ENCODE measurements around the gene CRELD2.
A peak's percentile ranks its signal among the peaks of the same experiment; 100 is the strongest.

Gene CRELD2

GRCh38 chr22:49960159-49961004, 41.9 kb downstream of the CRELD2 start, which contains the start of gene PIM3:
Gene PIM3 (plus strand): TSS chr22:49960772. CDS start chr22:49960948, 176 bp downstream.
- peak within 1 kb of the TSS; percentile 70 for H3K9ac ChIP-seq (ENCODE audit: low read depth, low read length)
- no peaks in the 10 kb centered on the region for H3K4me1 ChIP-seq (ENCODE audit: control insufficient read depth, insufficient read depth, low read length)
- H3K36me3 ChIP-seq (ENCODE audit: control insufficient read depth, insufficient read depth, low read length): peaks cover 24% of the 10 kb centered on the region

GRCh38 chr22:49961005-49961600, 42.7 kb downstream of the CRELD2 start:
- no peaks in the 10 kb centered on the region for H3K4me1 ChIP-seq (ENCODE audit: control insufficient read depth, insufficient read depth, low read length)
- H3K9me3 ChIP-seq (ENCODE audit: control insufficient read depth, insufficient read depth, low read length): no peaks in the 10 kb centered on the region

More at GRCh38 chr22:49960159-49961004, 41.9 kb downstream of the CRELD2 start, which contains the start of gene PIM3:
- H3K9me3 ChIP-seq (ENCODE audit: control insufficient read depth, insufficient read depth, low read length): no peaks in the 10 kb centered on the region
- H3K4me3 ChIP-seq (ENCODE audit: low read depth, low read length): peak within 1 kb of the TSS; percentile 82
- H3K27me3 ChIP-seq (ENCODE audit: control insufficient read depth, insufficient read depth, low read length): no peaks in the 10 kb centered on the region

GRCh38 chr22:49961601-49962011, 43.2 kb downstream of the CRELD2 start:
- Histone ChIP-seq H3K36me3 (ENCODE audit: control insufficient read depth, insufficient read depth, low read length) (peaks cover 24% of the 10 kb centered on the region), H3K9me3 (ENCODE audit: control insufficient read depth, insufficient read depth, low read length) (no peaks in the 10 kb centered on the region), H3K9ac (ENCODE audit: low read depth, low read length) (peak overlapping the region; percentile 70), H3K27me3 (ENCODE audit: control insufficient read depth, insufficient read depth, low read length) (no peaks in the 10 kb centered on the region), H3K4me3 (ENCODE audit: low read depth, low read length) (peak overlapping the region; percentile 82), H3K4me1 (ENCODE audit: control insufficient read depth, insufficient read depth, low read length) (no peaks in the 10 kb centered on the region)

More at GRCh38 chr22:49961005-49961600, 42.7 kb downstream of the CRELD2 start:
- Histone ChIP-seq H3K4me3 (ENCODE audit: low read depth, low read length) (peak overlapping the region; percentile 82), H3K36me3 (ENCODE audit: control insufficient read depth, insufficient read depth, low read length) (peaks cover 24% of the 10 kb centered on the region), H3K27me3 (ENCODE audit: control insufficient read depth, insufficient read depth, low read length) (no peaks in the 10 kb centered on the region), H3K9ac (ENCODE audit: low read depth, low read length) (peak overlapping the region; percentile 70)

- Histone ChIP-seq H3K4me3 (ENCODE audit: low read depth, low read length) (peak overlapping the region; percentile 82), H3K9me3 (ENCODE audit: control insufficient read depth, insufficient read depth, low read length) (no peaks in the 10 kb centered on the region), H3K36me3 (ENCODE audit: control insufficient read depth, insufficient read depth, low read length) (peaks cover 24% of the 10 kb centered on the region), H3K9ac (ENCODE audit: low read depth, low read length) (peak overlapping the region; percentile 70), H3K27me3 (ENCODE audit: control insufficient read depth, insufficient read depth, low read length) (no peaks in the 10 kb centered on the region), H3K4me1 (ENCODE audit: control insufficient read depth, insufficient read depth, low read length) (no peaks in the 10 kb centered on the region)
These were observed 43.7 kb downstream of the CRELD2 start for GRCh38 chr22:49962012-49962750.

- Histone ChIP-seq H3K36me3 (ENCODE audit: control insufficient read depth, insufficient read depth, low read length) (peaks cover 26% of the 10 kb centered on the region), H3K4me3 (ENCODE audit: low read depth, low read length) (peak overlapping the region; percentile 58), H3K4me1 (ENCODE audit: control insufficient read depth, insufficient read depth, low read length) (no peaks in the 10 kb centered on the region), H3K9me3 (ENCODE audit: control insufficient read depth, insufficient read depth, low read length) (no peaks in the 10 kb centered on the region), H3K9ac (ENCODE audit: low read depth, low read length) (peak overlapping the region; percentile 56), H3K27me3 (ENCODE audit: control insufficient read depth, insufficient read depth, low read length) (no peaks in the 10 kb centered on the region)
These were observed 44.6 kb downstream of the CRELD2 start for GRCh38 chr22:49962751-49963646.

- Histone ChIP-seq H3K4me3 (ENCODE audit: low read depth, low read length) (no peak overlapping the region), H3K27me3 (ENCODE audit: control insufficient read depth, insufficient read depth, low read length) (no peaks in the 10 kb centered on the region), H3K4me1 (ENCODE audit: control insufficient read depth, insufficient read depth, low read length) (no peaks in the 10 kb centered on the region), H3K9ac (ENCODE audit: low read depth, low read length) (no peak overlapping the region), H3K36me3 (ENCODE audit: control insufficient read depth, insufficient read depth, low read length) (peaks cover 26% of the 10 kb centered on the region), H3K9me3 (ENCODE audit: control insufficient read depth, insufficient read depth, low read length) (no peaks in the 10 kb centered on the region)
These were observed 45.2 kb downstream of the CRELD2 start for GRCh38 chr22:49963647-49964026.

- no peak overlapping the region for H3K9ac ChIP-seq (ENCODE audit: low read depth, low read length)
- H3K9me3 ChIP-seq (ENCODE audit: control insufficient read depth, insufficient read depth, low read length): no peaks in the 10 kb centered on the region
These were observed 46.0 kb downstream of the CRELD2 start for GRCh38 chr22:49964136-49965090.

GRCh38 chr22:49965091-49966040, 46.9 kb downstream of the CRELD2 start:
- Histone ChIP-seq H3K4me1 (ENCODE audit: control insufficient read depth, insufficient read depth, low read length) (peaks cover under 1% of the 10 kb centered on the region), H3K36me3 (ENCODE audit: control insufficient read depth, insufficient read depth, low read length) (peaks cover 26% of the 10 kb centered on the region)

More at GRCh38 chr22:49964136-49965090, 46.0 kb downstream of the CRELD2 start:
- Histone ChIP-seq H3K36me3 (ENCODE audit: control insufficient read depth, insufficient read depth, low read length) (peaks cover 26% of the 10 kb centered on the region), H3K4me1 (ENCODE audit: control insufficient read depth, insufficient read depth, low read length) (no peaks in the 10 kb centered on the region), H3K27me3 (ENCODE audit: control insufficient read depth, insufficient read depth, low read length) (no peaks in the 10 kb centered on the region), H3K4me3 (ENCODE audit: low read depth, low read length) (no peak overlapping the region)

GRCh38 chr22:49966041-49966773, 47.8 kb downstream of the CRELD2 start:
- no peak overlapping the region for H3K4me3 ChIP-seq (ENCODE audit: low read depth, low read length)
- H3K27me3 ChIP-seq (ENCODE audit: control insufficient read depth, insufficient read depth, low read length): no peaks in the 10 kb centered on the region
- H3K9ac ChIP-seq (ENCODE audit: low read depth, low read length): no peak overlapping the region
- no peaks in the 10 kb centered on the region for H3K9me3 ChIP-seq (ENCODE audit: control insufficient read depth, insufficient read depth, low read length)
- peaks cover 4% of the 10 kb centered on the region for H3K4me1 ChIP-seq (ENCODE audit: control insufficient read depth, insufficient read depth, low read length)
- H3K36me3 ChIP-seq (ENCODE audit: control insufficient read depth, insufficient read depth, low read length): peaks cover 26% of the 10 kb centered on the region

More at GRCh38 chr22:49965091-49966040, 46.9 kb downstream of the CRELD2 start:
- no peaks in the 10 kb centered on the region for H3K27me3 ChIP-seq (ENCODE audit: control insufficient read depth, insufficient read depth, low read length)
- no peak overlapping the region for H3K4me3 ChIP-seq (ENCODE audit: low read depth, low read length)
- no peaks in the 10 kb centered on the region for H3K9me3 ChIP-seq (ENCODE audit: control insufficient read depth, insufficient read depth, low read length)
- H3K9ac ChIP-seq (ENCODE audit: low read depth, low read length): no peak overlapping the region
